Measurements from ENCODE around the gene BCL2L13.

BCL2L13 gene

GRCh38 chr22:17767233-17768065 lies 128.9 kb downstream of the BCL2L13 start:
- DNase-seq, result no peak

- DNase-seq, result no peak
Observed at GRCh38 chr22:17769013-17769715, 130.6 kb downstream of the BCL2L13 start.

- DNase-seq, result no peak
Observed at GRCh38 chr22:17769716-17770082, 131.1 kb downstream of the BCL2L13 start.

GRCh38 chr22:17770180-17771077 lies 131.9 kb downstream of the BCL2L13 start:
- DNase-seq, result no peak

- no peak for DNase-seq
Observed at GRCh38 chr22:17772249-17772957, 133.8 kb downstream of the BCL2L13 start.

GRCh38 chr22:17772958-17773605 lies 134.5 kb downstream of the BCL2L13 start:
- DNase-seq, result no peak

GRCh38 chr22:17773606-17774205 lies 135.1 kb downstream of the BCL2L13 start:
- DNase-seq, result no peak

- DNase-seq, result no peak
Observed at GRCh38 chr22:17774206-17774925, 135.8 kb downstream of the BCL2L13 start, which contains the start of gene BID. Gene BID, minus strand, starts transcription at chr22:17774469. Its CDS starts 24,353 bp downstream, at chr22:17750116.

- no peak for DNase-seq
Observed at GRCh38 chr22:17774926-17775685, 136.5 kb downstream of the BCL2L13 start.

- no peak for DNase-seq
Observed at GRCh38 chr22:17775781-17776465, 137.4 kb downstream of the BCL2L13 start.

- DNase-seq, result no peak
Observed at GRCh38 chr22:17777005-17777716, 138.6 kb downstream of the BCL2L13 start.

- no peak for DNase-seq
Observed at GRCh38 chr22:17777717-17778044, 139.1 kb downstream of the BCL2L13 start.

GRCh38 chr22:17778412-17778976 lies 139.9 kb downstream of the BCL2L13 start:
- DNase-seq, result no peak

GRCh38 chr22:17779286-17780115 lies 140.9 kb downstream of the BCL2L13 start:
- DNase-seq, result no peak

GRCh38 chr22:17780116-17780740 lies 141.7 kb downstream of the BCL2L13 start:
- no peak for DNase-seq
